Measurements from ENCODE around the gene ADCK1. TPM values are rescaled to one million over a fixed set of nuclear protein-coding genes. Genes with fewer than 3 reads are reported as not detected.
"Not testable (repeated sequence)": the region's sequence is repeated elsewhere in the genome, so short reads cannot be mapped to it uniquely, and the experiment has no call there.

The ADCK1 gene
- polyA plus RNA-seq, 1 experiment: 4.8 TPM

DNA sequence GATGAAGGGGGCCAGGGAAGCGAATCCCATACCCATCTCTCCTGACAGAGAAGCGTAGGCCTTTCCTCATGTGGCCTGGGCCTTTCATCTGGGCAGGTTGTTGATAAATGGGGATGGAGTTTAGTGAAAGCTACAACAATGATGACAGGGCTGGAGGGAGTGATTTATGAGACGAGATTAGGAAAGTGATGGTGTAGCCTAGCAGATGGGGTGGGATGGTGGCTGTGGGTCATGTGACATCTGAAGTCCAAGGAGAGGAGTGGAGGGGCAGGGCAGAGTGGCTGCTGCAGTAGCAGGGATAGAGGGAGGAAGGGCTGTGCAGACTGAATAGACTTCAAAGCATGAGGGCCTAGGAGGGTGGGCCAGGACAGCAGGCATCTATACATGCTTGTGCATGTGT lies 85.5 kb downstream of the ADCK1 start:
- H3K4me3 ChIP-seq (ENCODE audit: low read depth, low read length): no peak overlapping the region
- ChIA-PET POLR2A (no interaction called here), CTCF (interaction anchor here (1.6 kb wide), 1 partner anchor 23 kb away, joined by 4 read pairs; no protein-coding TSS in a partner anchor)
- H3K27ac ChIP-seq (ENCODE audit: low read depth, low read length): no peak overlapping the region
- H3K27me3 ChIP-seq (ENCODE audit: control insufficient read depth, insufficient read depth, low read length): no peaks in the 10 kb centered on the region
- TF ChIP-seq, protein P1, sequence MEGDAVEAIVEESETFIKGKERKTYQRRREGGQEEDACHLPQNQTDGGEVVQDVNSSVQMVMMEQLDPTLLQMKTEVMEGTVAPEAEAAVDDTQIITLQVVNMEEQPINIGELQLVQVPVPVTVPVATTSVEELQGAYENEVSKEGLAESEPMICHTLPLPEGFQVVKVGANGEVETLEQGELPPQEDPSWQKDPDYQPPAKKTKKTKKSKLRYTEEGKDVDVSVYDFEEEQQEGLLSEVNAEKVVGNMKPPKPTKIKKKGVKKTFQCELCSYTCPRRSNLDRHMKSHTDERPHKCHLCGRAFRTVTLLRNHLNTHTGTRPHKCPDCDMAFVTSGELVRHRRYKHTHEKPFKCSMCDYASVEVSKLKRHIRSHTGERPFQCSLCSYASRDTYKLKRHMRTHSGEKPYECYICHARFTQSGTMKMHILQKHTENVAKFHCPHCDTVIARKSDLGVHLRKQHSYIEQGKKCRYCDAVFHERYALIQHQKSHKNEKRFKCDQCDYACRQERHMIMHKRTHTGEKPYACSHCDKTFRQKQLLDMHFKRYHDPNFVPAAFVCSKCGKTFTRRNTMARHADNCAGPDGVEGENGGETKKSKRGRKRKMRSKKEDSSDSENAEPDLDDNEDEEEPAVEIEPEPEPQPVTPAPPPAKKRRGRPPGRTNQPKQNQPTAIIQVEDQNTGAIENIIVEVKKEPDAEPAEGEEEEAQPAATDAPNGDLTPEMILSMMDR (IDR thresholded peaks at IDR 0.05; ENCODE audit: low read depth, low read length): no peak
- no peak for DNase-seq (ENCODE audit: low read depth, low spot score)
- H3K9me3 ChIP-seq (ENCODE audit: control insufficient read depth, insufficient read depth, low read length): peaks cover 3% of the 10 kb centered on the region; the same call in 1 of the 2 replicates

DNA sequence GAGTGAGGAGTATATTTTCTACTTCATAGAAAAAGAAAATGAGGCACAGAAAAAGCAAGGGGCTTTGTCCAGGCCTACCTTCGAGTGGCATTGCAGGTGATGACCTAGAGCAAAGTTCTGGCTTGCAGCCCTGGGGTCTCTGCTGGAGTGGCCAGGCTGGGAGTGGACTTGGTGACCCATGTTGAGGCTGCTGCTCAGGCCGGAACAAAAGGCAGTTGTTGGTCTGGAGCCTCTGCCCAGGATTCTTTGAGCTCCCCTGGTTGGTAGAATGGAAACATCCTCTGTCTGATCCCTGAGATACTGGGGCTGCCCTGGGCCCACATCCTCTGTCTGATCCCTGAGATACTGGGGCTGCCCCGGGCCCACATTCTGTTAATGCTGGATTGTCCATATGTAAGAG lies 86.1 kb downstream of the ADCK1 start:
- no peaks in the 10 kb centered on the region for H3K27me3 ChIP-seq (ENCODE audit: control insufficient read depth, insufficient read depth, low read length)
- DNase-seq (ENCODE audit: low read depth, low spot score): no peak
- TF ChIP-seq, protein P1 (IDR thresholded peaks at IDR 0.05; ENCODE audit: low read depth, low read length): no peak
- CTCF ChIA-PET: no interaction called here
- no peak overlapping the region for H3K4me3 ChIP-seq (ENCODE audit: low read depth, low read length)
- H3K27ac ChIP-seq (ENCODE audit: low read depth, low read length): no peak overlapping the region
- H3K9me3 ChIP-seq (ENCODE audit: control insufficient read depth, insufficient read depth, low read length): peaks cover 3% of the 10 kb centered on the region; the same call in 1 of the 2 replicates
- POLR2A ChIA-PET: no interaction called here

GRCh38 chr14:77888903-77889302 lies 89.0 kb downstream of the ADCK1 start:
- CTCF ChIA-PET; H3K27ac ChIP-seq (ENCODE audit: low read depth, low read length); H3K27me3 ChIP-seq (ENCODE audit: control insufficient read depth, insufficient read depth, low read length); DNase-seq (ENCODE audit: low read depth, low spot score); H3K9me3 ChIP-seq (ENCODE audit: control insufficient read depth, insufficient read depth, low read length); POLR2A ChIA-PET; H3K4me3 ChIP-seq (ENCODE audit: low read depth, low read length): not testable (repeated sequence)

- ChIA-PET CTCF (interaction anchor here (2.9 kb wide), 1 partner anchor 27 kb away, joined by 17 read pairs; no protein-coding TSS in a partner anchor), POLR2A (no interaction called here)
- no peak overlapping the region for H3K4me3 ChIP-seq (ENCODE audit: low read depth, low read length)
- peaks cover 3% of the 10 kb centered on the region; the same call in 1 of the 2 replicates for H3K9me3 ChIP-seq (ENCODE audit: control insufficient read depth, insufficient read depth, low read length)
- TF ChIP-seq, protein P1 (IDR thresholded peaks at IDR 0.05; ENCODE audit: low read depth, low read length): no peak
- H3K27me3 ChIP-seq (ENCODE audit: control insufficient read depth, insufficient read depth, low read length): no peaks in the 10 kb centered on the region
- peak; percentile 37 for DNase-seq (ENCODE audit: low read depth, low spot score)
- H3K27ac ChIP-seq (ENCODE audit: low read depth, low read length): peak overlapping the region; percentile 66
These were observed 90.1 kb downstream of the ADCK1 start for GRCh38 chr14:77889971-77890442.

GRCh38 chr14:77890873-77891272 lies 91.0 kb downstream of the ADCK1 start:
- Histone ChIP-seq H3K9me3 (ENCODE audit: control insufficient read depth, insufficient read depth, low read length) (peaks cover 3% of the 10 kb centered on the region; the same call in 1 of the 2 replicates), H3K27ac (ENCODE audit: low read depth, low read length) (no peak overlapping the region), H3K4me3 (ENCODE audit: low read depth, low read length) (no peak overlapping the region), H3K27me3 (ENCODE audit: control insufficient read depth, insufficient read depth, low read length) (no peaks in the 10 kb centered on the region)
- DNase-seq (ENCODE audit: low read depth, low spot score): no peak
- ChIA-PET CTCF (interaction anchor here (2.9 kb wide), 1 partner anchor 28 kb away, joined by 17 read pairs; no protein-coding TSS in a partner anchor), POLR2A (no interaction called here)
- TF ChIP-seq, protein P1 (IDR thresholded peaks at IDR 0.05; ENCODE audit: low read depth, low read length): no peak

Measured in AG04450 (cell line).